Measurements from ENCODE around the gene ZNF883.
"Not testable (repeated sequence)": the region's sequence is repeated elsewhere in the genome, so short reads cannot be mapped to it uniquely, and the experiment has no call there.

The ZNF883 gene

GRCh38 chr9:113011911-113012381 is at the start of gene ZNF883:
Gene ZNF883 (minus strand): TSS chr9:113012192.
- no peak for DNase-seq (ENCODE audit: low read depth in 2 of 2, low spot score in 1 of 2)

- not testable (repeated sequence) for DNase-seq (ENCODE audit: low read depth in 2 of 2, low spot score in 1 of 2)
Observed at GRCh38 chr9:113061072-113061850, 49.3 kb upstream of the ZNF883 start.

GRCh38 chr9:113059581-113060284 is 47.7 kb upstream of the ZNF883 start:
- DNase-seq (ENCODE audit: low read depth in 2 of 2, low spot score in 1 of 2) = not testable (repeated sequence)

DNA sequence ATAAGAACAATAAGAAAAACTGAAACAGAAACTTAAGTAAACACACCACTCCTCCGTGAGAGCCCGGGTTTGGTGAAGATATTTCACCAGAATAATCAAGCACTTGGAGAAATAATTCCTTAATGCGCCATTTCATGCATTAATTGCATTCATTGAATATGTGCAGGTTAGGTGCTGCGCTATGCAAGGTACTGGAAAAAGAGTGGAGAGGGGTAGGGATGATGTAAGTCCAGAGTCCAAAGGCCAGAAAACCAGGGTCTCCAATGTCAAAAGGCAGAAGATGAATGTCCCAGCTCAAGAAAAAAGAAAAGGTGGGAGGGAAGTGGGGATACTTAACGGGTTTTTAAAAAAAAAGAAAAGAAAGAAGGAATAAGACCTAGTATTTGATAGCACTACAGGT is 45.2 kb upstream of the ZNF883 start:
- DNase-seq (ENCODE audit: low read depth in 2 of 2, low spot score in 1 of 2) = no peak

DNA sequence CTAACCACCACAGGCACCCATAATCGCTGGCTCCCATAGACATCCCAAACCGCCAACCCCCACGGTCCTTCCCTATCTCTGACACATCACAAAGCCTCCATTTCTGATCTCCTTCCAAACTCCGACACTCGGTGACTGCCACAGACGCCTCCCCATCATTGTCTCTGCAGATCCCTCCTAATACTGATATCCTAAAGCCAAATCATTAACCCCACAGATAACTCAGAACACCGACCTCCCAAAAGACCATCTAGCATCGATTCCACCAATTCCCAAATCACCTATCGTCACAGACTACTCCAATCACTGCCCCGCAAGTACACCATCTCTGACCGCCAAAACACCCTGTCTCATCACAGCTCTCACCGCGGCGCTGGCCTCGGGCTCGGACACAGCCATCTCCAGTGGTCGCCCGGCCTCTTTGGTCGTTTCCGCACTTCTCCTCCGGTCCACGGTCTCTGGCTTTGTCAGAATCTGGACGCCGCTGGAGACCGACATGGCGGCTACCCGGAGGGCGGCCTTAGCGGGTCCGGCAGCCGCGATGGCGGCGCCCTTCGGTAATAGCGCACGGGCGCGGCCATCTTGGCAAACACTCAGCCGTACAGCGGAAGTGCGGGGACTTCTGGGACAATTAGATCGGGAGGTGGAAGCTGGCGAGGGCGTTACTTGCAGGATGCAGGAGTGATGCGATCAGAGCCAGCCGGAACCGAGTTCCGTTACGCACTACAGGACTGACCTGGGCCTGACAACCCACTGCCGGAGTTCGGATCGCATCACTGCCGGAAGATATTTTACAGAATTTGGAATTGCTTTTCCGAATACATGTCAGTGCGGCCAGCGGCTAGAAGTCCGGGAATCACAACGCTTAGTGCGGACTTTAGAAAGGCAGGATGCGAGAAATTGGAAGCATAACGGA is 44.5 kb upstream of the ZNF883 start, which contains the start of gene ZFP37:
Gene ZFP37 (minus strand): TSS at position 534 of the 916 bp plus-strand sequence. CDS start 36 bp downstream, at position 498.
- peak; percentile 28 to 52 for DNase-seq (ENCODE audit: low read depth in 2 of 2, low spot score in 1 of 2)

GRCh38 chr9:113042884-113043657 is 31.1 kb upstream of the ZNF883 start:
- no peak for DNase-seq (ENCODE audit: low read depth in 2 of 2, low spot score in 1 of 2)

- no peak for DNase-seq (ENCODE audit: low read depth in 2 of 2, low spot score in 1 of 2)
Observed at GRCh38 chr9:113026200-113026599, 14.2 kb upstream of the ZNF883 start.

- no peak for DNase-seq (ENCODE audit: low read depth in 2 of 2, low spot score in 1 of 2)
Observed at GRCh38 chr9:113018247-113018646, 6.3 kb upstream of the ZNF883 start.

DNA sequence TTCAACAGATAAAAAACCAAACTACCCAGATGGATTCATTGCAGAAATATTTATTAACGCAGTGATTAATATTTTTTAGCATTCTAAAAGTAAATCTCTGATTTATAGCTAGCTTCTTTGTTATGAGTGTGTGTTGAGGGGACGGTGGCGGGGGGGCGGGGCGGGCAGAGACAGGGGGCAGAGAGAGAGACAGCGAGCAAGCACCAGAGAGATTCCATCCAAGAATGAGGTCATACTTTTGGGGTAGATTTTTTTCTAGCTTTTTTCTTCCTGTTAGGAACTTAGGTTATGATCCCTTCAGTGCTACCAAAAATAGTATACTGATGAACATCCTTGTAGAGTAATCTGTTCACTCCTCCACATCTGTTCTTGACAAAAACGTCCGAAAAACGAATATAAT is 500 bp upstream of the ZNF883 start:
- no peak for DNase-seq (ENCODE audit: low read depth in 2 of 2, low spot score in 1 of 2)

- DNase-seq (ENCODE audit: low read depth in 2 of 2, low spot score in 1 of 2) = no peak
Observed at GRCh38 chr9:113005777-113006176, 6.2 kb downstream of the ZNF883 start.

DNA sequence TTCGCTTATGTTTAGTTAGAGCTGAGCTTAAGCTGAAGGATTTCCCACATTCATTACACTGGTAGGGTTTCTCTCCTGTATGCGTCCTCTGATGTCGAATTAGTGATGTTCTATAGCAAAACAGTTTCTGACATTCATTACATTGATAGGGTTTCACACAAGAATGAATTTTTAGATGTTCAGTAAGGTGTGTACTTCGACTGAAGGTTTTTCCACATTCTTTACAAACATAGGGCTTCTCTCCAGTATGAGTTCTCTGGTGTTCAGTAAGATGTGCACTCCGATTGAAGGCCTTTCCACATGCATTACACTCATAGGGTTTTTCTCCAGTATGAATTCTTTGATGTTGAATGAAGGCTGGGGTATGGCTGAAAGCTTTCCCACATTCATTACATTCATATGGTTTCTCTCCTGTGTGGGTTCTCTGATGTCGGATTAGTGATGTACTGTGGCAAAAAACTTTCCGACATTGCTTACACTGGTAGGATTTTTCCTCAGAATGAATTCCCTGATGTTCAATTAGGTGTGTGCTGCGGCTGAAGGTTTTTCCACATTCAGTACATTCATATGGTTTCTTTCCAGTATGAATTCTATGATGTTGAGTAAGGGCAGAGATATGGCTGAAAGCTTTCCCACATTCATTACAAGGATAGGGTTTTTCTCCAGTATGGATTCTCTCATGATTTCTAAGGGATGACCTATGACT is 14.6 kb downstream of the ZNF883 start:
- DNase-seq (ENCODE audit: low read depth in 2 of 2, low spot score in 1 of 2) = no peak

DNA sequence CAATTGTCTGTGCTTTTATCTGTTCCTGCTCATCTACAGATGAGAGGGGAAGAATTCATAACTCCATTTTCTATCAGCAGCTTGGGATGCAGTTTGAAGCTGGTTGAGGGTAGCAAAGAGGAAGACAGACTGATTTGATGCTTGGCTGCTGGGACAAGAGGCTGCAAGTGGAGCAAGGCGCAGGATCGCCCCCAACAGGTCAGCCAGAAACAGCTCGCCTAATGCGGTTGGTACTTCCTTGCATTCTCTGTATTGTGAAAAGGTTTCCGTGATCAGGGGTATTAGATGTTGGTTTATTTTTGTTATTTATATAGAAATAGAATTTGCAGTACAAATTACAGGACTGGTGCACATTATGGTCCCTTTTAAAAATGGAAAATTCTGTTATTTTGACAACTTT is 40.6 kb downstream of the ZNF883 start:
- DNase-seq (ENCODE audit: low read depth in 2 of 2, low spot score in 1 of 2) = no peak

DNA sequence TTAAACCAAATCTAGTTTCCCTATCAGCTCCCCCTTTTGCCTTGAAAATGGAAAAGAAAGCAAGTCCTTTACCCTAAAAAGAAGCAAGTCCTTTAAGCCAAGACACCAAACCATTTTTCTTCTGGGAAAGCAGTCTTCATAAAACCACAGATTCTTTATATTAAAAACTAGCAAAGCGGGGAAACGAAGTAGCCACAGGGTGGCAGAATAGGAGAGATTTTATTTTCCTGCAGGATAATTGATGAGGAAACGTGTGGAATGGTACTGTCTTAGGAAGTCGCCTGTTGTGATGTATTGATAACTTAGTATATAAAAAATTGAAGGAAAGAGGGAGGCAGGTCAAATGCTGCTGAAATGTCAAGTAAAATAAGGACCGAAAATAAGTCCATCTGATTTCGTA is 41.1 kb downstream of the ZNF883 start:
- no peak for DNase-seq (ENCODE audit: low read depth in 2 of 2, low spot score in 1 of 2)

DNA sequence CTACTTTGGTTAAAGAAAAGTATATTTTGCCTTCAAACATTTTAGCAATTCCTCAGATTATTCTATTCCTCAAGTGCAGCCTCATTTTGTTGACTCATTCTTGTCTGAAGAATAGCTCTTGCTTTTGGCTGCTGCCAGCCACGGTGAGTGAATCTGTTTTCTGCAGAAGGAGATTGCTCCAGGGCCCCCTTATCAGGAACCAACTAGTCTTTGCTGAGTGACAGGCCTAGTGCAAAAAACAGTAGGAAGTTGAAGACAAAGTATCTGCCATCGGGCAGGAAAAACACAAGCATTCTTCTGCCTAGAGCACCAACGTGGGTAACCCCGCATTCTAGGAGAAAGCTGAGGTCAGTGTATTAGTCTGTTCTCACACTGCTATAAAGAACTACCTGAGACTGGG is 42.3 kb downstream of the ZNF883 start:
- no peak for DNase-seq (ENCODE audit: low read depth in 2 of 2, low spot score in 1 of 2)

DNA sequence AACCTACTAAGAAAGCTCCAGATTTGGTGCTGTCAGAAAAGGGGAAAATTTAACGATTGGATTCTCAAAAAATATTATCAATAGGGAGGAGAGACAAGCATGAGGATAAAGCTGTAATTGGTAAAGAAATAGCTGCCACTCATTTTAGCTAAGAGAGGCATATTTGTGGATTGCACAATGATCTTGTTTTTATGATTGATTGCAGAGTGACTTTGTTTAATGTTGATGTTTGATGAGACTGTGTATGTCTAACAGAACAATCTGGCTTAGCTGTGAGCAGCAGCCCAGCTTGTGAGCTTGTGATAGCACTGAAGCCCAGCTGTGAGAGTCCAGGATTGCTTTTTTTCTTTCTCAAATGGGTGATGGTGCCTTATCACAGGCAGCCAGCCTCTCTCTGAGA is 56.4 kb downstream of the ZNF883 start:
- no peak for DNase-seq (ENCODE audit: low read depth in 2 of 2, low spot score in 1 of 2)

- no peak for DNase-seq (ENCODE audit: low read depth in 2 of 2, low spot score in 1 of 2)
Observed at GRCh38 chr9:112945620-112946208, 66.3 kb downstream of the ZNF883 start.

GRCh38 chr9:112939418-112939817 is 72.6 kb downstream of the ZNF883 start:
- no peak for DNase-seq (ENCODE audit: low read depth in 2 of 2, low spot score in 1 of 2)

DNA sequence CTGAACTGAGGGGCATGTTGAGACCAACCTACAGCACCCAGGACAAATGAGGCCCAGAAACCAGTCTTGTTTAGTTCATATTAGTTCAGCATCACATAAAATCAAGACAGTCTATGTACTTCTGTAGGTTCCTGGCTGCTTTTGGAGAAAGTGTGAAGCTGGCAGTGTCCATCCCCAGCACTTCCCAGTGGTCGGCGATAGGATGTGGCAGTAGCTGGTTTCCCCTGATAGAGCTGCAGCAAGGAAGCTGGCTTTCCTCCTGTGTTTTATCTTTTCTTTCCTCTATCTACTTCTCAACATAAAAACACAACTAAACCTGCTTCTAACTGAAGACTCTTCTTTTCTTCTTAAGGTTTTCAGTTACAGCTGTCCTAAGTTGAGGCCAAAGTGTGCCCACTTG is 78.3 kb downstream of the ZNF883 start:
- DNase-seq (ENCODE audit: low read depth in 2 of 2, low spot score in 1 of 2) = no peak

DNA sequence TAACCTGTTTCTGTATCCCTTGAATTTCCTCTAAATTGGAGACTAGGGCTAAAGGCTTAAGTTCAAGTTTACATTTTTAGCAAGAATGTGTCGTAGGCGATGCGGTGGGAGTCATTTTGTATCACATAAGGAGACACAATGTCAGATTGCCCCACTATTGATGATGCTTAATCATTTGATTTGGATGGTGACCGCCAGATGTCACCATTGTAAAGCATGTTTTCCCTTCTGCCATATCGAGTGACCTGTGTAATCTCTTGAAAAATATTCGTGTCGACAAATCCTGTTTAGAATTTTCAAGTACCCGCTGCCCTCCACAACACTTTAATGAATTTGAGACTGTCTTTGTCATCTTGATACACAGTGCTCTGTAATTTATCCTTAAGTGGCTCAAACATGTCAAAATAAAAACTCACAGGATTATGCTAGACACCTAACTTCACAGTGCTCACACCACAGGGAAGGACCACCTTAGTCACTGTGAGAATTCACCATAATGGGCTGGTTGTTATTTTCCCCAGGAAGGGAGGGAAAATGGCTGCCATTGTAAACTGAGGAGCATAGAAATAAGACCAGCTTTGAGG is 86.8 kb downstream of the ZNF883 start:
- DNase-seq (ENCODE audit: low read depth in 2 of 2, low spot score in 1 of 2) = no peak
